A549 (cell line): Measurements from ENCODE around the gene LLGL2. TPM values are rescaled to one million over a fixed set of nuclear protein-coding genes. Genes with fewer than 3 reads are reported as not detected.

Source experiments
- ATAC-seq, 2 experiments: fragments of 200-7000 bp in 1 of 2; fragments of >200 bp in 1 of 2; cut with Nextera tagmentation in 1 of 2; cut with Tn5 transposase in 1 of 2; 3 replicates each; pipeline versions ENCODE4 v1.8.0 to v1.9.1; 2018 to 2020; ENCODE audit warnings: mild to moderate bottlenecking in 1 of 2, moderate library complexity in 1 of 2
- CTCF ChIA-PET: fragments of 300-600 bp; sonication (Branson Sonifier 250); formaldehyde crosslinking; extraction: SDS; loops from one replicate; lab custom pipeline; 2021; ENCODE audit warnings: antibody characterized with exemption, inconsistent platforms; lab: Yijun Ruan, JAX
- POLR2A ChIA-PET: fragments of 350-600 bp; formaldehyde crosslinking; extraction: SDS; loops from one replicate; lab custom pipeline; 2021; ENCODE audit warnings: antibody characterized with exemption, inconsistent platforms; lab: Yijun Ruan, JAX
- DNase-seq, 2 experiments: peaks; one replicate each; pipeline versions ENCODE4 v3.0.0 to v3.0.0-alpha.2; 2011 to 2016; ENCODE audit warnings: low read depth in 1 of 2, low spot score in 1 of 2
- FAIRE-seq: peaks from 2 replicates; lab custom pipeline; 2011; peaks lifted over from hg19 to GRCh38; lab: Jason Lieb, UNC
- H3K27ac ChIP-seq, 2 experiments: fragments of >200 bp; sonication (Bioruptor Twin); formaldehyde crosslinking; 3 replicates each; pipeline ENCODE4 v1.5.1; 2016 to 2017
- H3K4me1 ChIP-seq: fragments of >200 bp; sonication (Bioruptor Twin); formaldehyde crosslinking; 3 replicates; pipeline ENCODE4 v1.6.1; 2016
- H3K4me2 ChIP-seq: fragments of >200 bp; sonication (Bioruptor Twin); formaldehyde crosslinking; 3 replicates; pipeline ENCODE4 v1.6.1; 2016
- H3K4me3 ChIP-seq: fragments of >200 bp; sonication (Bioruptor Twin); formaldehyde crosslinking; 3 replicates; pipeline ENCODE4 v1.5.1; 2016
- H3K9me3 ChIP-seq: fragments of >200 bp; sonication (Bioruptor Twin); formaldehyde crosslinking; 3 replicates; pipeline ENCODE4 v1.6.1; 2016
- CBX2 ChIP-seq: fragments of 200-600 bp; sonication (generic); IDR thresholded peaks from 2 replicates; pipeline ENCODE4 v1.6.1; 2016; ENCODE audit warnings: low read depth, mild to moderate bottlenecking, borderline replicate concordance
- CHD4 ChIP-seq: fragments of 200-600 bp; sonication (generic); IDR thresholded peaks from 2 replicates; pipeline ENCODE4 v1.6.1; 2016; ENCODE audit warnings: antibody characterized with exemption, mild to moderate bottlenecking, borderline replicate concordance
- EHF ChIP-seq: fragments of 250-450 bp; sonication (Bioruptor Pico); IDR thresholded peaks from 2 replicates; pipeline ENCODE4 v1.5.0; 2020; ENCODE audit warnings: mild to moderate bottlenecking
- GATA3 ChIP-seq: IDR thresholded peaks from 2 replicates; pipeline ENCODE4 v1.6.1; 2012; ENCODE audit warnings: borderline replicate concordance
- HES2 ChIP-seq: fragments of >200 bp; sonication (Bioruptor Twin); formaldehyde crosslinking; IDR thresholded peaks from 2 replicates; pipeline ENCODE4 v1.6.1; 2016
- HMGXB4 ChIP-seq: fragments of 250-450 bp; sonication (Bioruptor Pico); IDR thresholded peaks from 2 replicates; pipeline ENCODE4 v1.5.0; 2021; ENCODE audit warnings: mild to moderate bottlenecking, moderate library complexity, borderline replicate concordance
- HOXA7 ChIP-seq: fragments of 250-450 bp; sonication (Bioruptor Pico); IDR thresholded peaks from 2 replicates; pipeline ENCODE4 v1.5.0; 2020; ENCODE audit warnings: mild to moderate bottlenecking, moderate library complexity
- NPAS2 ChIP-seq: fragments of 250-450 bp; sonication (Bioruptor Pico); IDR thresholded peaks from 2 replicates; pipeline ENCODE4 v1.8.0; 2022; ENCODE audit warnings: mild to moderate bottlenecking, moderate library complexity, borderline replicate concordance
- NR3C1 ChIP-seq: fragments of >200 bp; sonication (Bioruptor Twin); formaldehyde crosslinking; IDR thresholded peaks from 3 replicates; pipeline ENCODE4 v1.6.1; 2017
- PHF8 ChIP-seq: fragments of 200-600 bp; sonication (generic); IDR thresholded peaks from 2 replicates; pipeline ENCODE4 v1.6.1; 2016; ENCODE audit warnings: low read depth, mild to moderate bottlenecking, antibody characterized with exemption, moderate library complexity, borderline replicate concordance
- RAD21 ChIP-seq, 2 experiments: fragments of >200 bp in 1 of 2; sonication (Bioruptor Twin) in 1 of 2; formaldehyde crosslinking in 1 of 2; IDR thresholded peaks in 1 of 2; conservative IDR thresholded peaks in 1 of 2; 2 replicates in 1 of 2; 3 replicates in 1 of 2; pipeline ENCODE4 v1.6.1; 2012 to 2018; ENCODE audit warnings: inconsistent platforms in 1 of 2
- RARB ChIP-seq: fragments of 250-450 bp; sonication (Bioruptor Pico); IDR thresholded peaks from 2 replicates; pipeline ENCODE4 v1.8.0; 2021; ENCODE audit warnings: mild to moderate bottlenecking, moderate library complexity
- RFX5 ChIP-seq: fragments of 450-650 bp; IDR thresholded peaks from 2 replicates; pipeline ENCODE4 v1.7.1; 2014; ENCODE audit warnings: antibody characterized with exemption, mild to moderate bottlenecking, moderate library complexity
- TFCP2L1 ChIP-seq: fragments of 250-450 bp; sonication (Bioruptor Pico); IDR thresholded peaks from 2 replicates; pipeline ENCODE4 v1.5.0; 2021; ENCODE audit warnings: mild to moderate bottlenecking
- WGBS: methylation state at CpG from one replicate; pipeline ENCODE4 v1.1.6; 2017; ENCODE audit errors: missing lambda C conversion rate; 5-methylcytosine and 5-hydroxymethylcytosine counted together
- polyA plus RNA-seq, 4 experiments: library from polyadenylated mRNA; depleted of rRNA in 3 of 4; stranded (reverse); fragments of >200 nt; fragmentation: RNase III in 1 of 4; extraction: RNeasy Plus Mini Kit Qiagen cat#74134 plus additional on column Dnase treatment in 1 of 4; gene quantifications; 2 replicates in 3 of 4; 3 replicates in 1 of 4; pipeline ENCODE4 v1.2.3, GENCODE V29; 2011 to 2017
- TF ChIP-seq, protein P1 (sequence below): fragments of 200-600 bp; sonication (generic); IDR thresholded peaks from 2 replicates; pipeline ENCODE4 v1.6.1; 2016; ENCODE audit warnings: antibody characterized with exemption, mild to moderate bottlenecking, moderate library complexity
- TF ChIP-seq, protein P2 (sequence below): IDR thresholded peaks from 2 replicates; pipeline ENCODE4 v1.6.1; 2012; ENCODE audit warnings: low read depth, borderline replicate concordance
- TF ChIP-seq, protein P3 (sequence below): fragments of 150-350 bp; IDR thresholded peaks from 2 replicates; pipeline ENCODE4 v1.6.1; 2014; ENCODE audit warnings: low read depth, mild to moderate bottlenecking, low read length

The LLGL2 gene
- polyA plus RNA-seq, 2 of the 4 experiments (the other 2 are of a cell fraction), result 18.9 to 35.0 TPM

- TF ChIP-seq, protein P1, sequence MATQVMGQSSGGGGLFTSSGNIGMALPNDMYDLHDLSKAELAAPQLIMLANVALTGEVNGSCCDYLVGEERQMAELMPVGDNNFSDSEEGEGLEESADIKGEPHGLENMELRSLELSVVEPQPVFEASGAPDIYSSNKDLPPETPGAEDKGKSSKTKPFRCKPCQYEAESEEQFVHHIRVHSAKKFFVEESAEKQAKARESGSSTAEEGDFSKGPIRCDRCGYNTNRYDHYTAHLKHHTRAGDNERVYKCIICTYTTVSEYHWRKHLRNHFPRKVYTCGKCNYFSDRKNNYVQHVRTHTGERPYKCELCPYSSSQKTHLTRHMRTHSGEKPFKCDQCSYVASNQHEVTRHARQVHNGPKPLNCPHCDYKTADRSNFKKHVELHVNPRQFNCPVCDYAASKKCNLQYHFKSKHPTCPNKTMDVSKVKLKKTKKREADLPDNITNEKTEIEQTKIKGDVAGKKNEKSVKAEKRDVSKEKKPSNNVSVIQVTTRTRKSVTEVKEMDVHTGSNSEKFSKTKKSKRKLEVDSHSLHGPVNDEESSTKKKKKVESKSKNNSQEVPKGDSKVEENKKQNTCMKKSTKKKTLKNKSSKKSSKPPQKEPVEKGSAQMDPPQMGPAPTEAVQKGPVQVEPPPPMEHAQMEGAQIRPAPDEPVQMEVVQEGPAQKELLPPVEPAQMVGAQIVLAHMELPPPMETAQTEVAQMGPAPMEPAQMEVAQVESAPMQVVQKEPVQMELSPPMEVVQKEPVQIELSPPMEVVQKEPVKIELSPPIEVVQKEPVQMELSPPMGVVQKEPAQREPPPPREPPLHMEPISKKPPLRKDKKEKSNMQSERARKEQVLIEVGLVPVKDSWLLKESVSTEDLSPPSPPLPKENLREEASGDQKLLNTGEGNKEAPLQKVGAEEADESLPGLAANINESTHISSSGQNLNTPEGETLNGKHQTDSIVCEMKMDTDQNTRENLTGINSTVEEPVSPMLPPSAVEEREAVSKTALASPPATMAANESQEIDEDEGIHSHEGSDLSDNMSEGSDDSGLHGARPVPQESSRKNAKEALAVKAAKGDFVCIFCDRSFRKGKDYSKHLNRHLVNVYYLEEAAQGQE, result no peak
- no peak for TF ChIP-seq RARB (CRISPR knock-in tag)
- no peak for TF ChIP-seq PHF8
- no peak for TF ChIP-seq NPAS2 (CRISPR knock-in tag)
- TF ChIP-seq, all 56 proteins: peak for 0
Observed at GRCh38 chr17:75584849-75585175, 59.3 kb downstream of the LLGL2 start (continued).

DNA sequence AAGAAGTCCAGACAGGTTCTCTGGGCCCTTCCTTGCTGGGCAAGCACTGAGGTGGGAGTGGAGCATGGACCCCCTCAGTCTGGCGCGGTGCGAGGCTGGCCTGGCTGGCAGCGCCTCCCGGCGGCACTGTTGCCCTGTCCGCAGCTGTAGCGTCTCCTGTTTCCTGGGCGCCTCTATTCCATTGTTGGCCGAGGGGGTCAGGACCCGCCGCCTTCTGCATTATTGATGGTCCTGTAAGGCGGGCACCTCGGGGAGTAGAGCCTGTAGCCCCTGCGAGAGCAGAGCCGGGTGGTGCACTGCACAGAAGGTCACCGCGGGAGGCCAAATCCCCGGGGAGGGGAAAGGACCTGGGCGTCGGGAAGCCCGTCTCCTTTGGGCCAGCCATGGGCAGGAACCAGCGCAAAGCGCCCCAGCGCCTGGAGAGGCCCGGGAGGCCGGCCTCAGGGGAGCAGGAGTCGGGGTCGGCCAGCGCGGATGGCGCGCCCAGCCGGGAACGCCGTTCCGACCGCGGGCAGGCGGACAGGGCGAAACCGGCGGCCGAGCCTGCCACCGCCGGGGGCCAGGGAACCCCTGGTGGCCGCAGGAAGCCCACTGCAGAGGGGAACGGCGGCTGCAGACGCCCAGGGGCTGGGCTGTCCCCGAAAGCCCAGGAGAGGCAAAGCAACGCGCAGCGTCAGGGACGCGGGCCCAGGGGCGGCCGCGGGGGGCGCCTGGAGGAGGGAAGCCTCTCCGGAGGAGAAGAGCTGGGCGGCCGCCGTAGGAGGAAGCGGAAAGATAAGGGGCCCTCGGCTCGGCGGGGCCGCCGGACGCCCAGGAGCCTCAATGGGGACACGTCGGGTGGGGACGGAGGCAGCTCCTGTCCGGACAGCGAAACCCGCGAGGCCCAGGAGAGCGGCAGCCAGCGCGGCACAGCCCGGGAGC, 62.4 kb downstream of the LLGL2 start, which contains the start of gene MYO15B:
Gene MYO15B, plus strand, starts transcription at position 126 of the 921 bp plus-strand sequence. Its CDS starts 258 bp downstream, at position 384.
- ATAC-seq (no peak), FAIRE-seq (no peak), DNase-seq (no peak)
- Histone ChIP-seq H3K9me3 (no peaks in the 10 kb centered on the region), H3K4me1 (peaks cover 21% of the 10 kb centered on the region), H3K4me2 (peak within 1 kb of the TSS; percentile 92), H3K4me3 (no peak within 1 kb of the TSS; the same call in 2 of the 3 replicates), H3K27ac (peak within 1 kb of the TSS; percentile 90)
- ChIA-PET POLR2A (no interaction called here), CTCF (interaction anchor here (0.5 to 29.9 kb wide), 19 partner anchors 7 to 180 kb away, joined by 3 to 926 read pairs (median 4); partner anchors contain the start of genes SMIM5 and TSEN54)
- WGBS, result 96% methylated on average over 82 of the region's 82 CpGs
- TF ChIP-seq TFCP2L1 (CRISPR knock-in tag), result no peak
- no peak for TF ChIP-seq CBX2
- no peak for TF ChIP-seq CHD4
- TF ChIP-seq RAD21 (conservative IDR thresholded peaks at IDR 0.05 in 1 of 2, IDR thresholded peaks at IDR 0.05 in 1 of 2), result no peak
- TF ChIP-seq PHF8, result no peak
- TF ChIP-seq, protein P2, sequence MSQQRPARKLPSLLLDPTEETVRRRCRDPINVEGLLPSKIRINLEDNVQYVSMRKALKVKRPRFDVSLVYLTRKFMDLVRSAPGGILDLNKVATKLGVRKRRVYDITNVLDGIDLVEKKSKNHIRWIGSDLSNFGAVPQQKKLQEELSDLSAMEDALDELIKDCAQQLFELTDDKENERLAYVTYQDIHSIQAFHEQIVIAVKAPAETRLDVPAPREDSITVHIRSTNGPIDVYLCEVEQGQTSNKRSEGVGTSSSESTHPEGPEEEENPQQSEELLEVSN, result no peak
- TF ChIP-seq HOXA7, result no peak
- no peak for TF ChIP-seq GATA3
- TF ChIP-seq, protein P3, sequence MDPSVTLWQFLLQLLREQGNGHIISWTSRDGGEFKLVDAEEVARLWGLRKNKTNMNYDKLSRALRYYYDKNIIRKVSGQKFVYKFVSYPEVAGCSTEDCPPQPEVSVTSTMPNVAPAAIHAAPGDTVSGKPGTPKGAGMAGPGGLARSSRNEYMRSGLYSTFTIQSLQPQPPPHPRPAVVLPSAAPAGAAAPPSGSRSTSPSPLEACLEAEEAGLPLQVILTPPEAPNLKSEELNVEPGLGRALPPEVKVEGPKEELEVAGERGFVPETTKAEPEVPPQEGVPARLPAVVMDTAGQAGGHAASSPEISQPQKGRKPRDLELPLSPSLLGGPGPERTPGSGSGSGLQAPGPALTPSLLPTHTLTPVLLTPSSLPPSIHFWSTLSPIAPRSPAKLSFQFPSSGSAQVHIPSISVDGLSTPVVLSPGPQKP, result no peak
- no peak for TF ChIP-seq RFX5
- no peak for TF ChIP-seq NPAS2 (CRISPR knock-in tag)
- no peak for TF ChIP-seq NR3C1
- no peak for TF ChIP-seq HES2
- TF ChIP-seq HMGXB4 (CRISPR knock-in tag), result no peak
- no peak for TF ChIP-seq EHF (CRISPR knock-in tag)
